Measurements from ENCODE around the gene DEFB112. TPM values are rescaled to one million over a fixed set of nuclear protein-coding genes. Genes with fewer than 3 reads are reported as not detected.

The DEFB112 gene
- total RNA-seq, 5 donors from 2014 or later (not counting 1 experiment from before 2014, with no cell fraction given): not detected

GRCh38 chr6:50007819-50008218 is 41.9 kb downstream of the DEFB112 start:
- Mint-ChIP-seq H3K27me3 (no peaks in the 10 kb centered on the region), H3K4me1 (no peaks in the 10 kb centered on the region), H3K36me3 (no peaks in the 10 kb centered on the region), H3K9me3 (peaks cover 6 to 9% (median 8%) of the 10 kb centered on the region in 3 donors), H3K4me3 (no peak overlapping the region), H3K27ac (no peak overlapping the region)
- CTCF ChIA-PET: no interaction called here
- no peaks in the 10 kb centered on the region for H3K27me3 ChIP-seq (replicated peaks in 1 of 2; ENCODE audit: control insufficient read depth in 2 of 2, extremely low read depth in 1 of 2, insufficient read depth in 2 of 2, low read length in 1 of 2)
- no peak for ATAC-seq (replicated peaks in 1 of 4)
- H3K9me3 ChIP-seq: no peaks in the 10 kb centered on the region
- H3K27ac ChIP-seq (ENCODE audit: low read length): no peak overlapping the region
- DNase-seq: no peak
- 78% methylated on average over 1 of the region's 3 CpGs for WGBS (ENCODE audit: insufficient coverage)
- POLR2A ChIA-PET: no interaction called here
- no peaks in the 10 kb centered on the region for H3K4me1 ChIP-seq (ENCODE audit: control insufficient read depth in 1 of 2, extremely low read depth in 1 of 2, insufficient read depth in 2 of 2, low read length in 2 of 2)
- H3K36me3 ChIP-seq (ENCODE audit: control insufficient read depth in 2 of 2, extremely low read depth in 1 of 2, insufficient read depth in 1 of 2, low read length in 1 of 2): no peaks in the 10 kb centered on the region
- H3K4me3 ChIP-seq (ENCODE audit: control insufficient read depth in 1 of 2, extremely low read depth in 1 of 2, low read length in 1 of 2): no peak overlapping the region

GRCh38 chr6:50003139-50003538 is 46.6 kb downstream of the DEFB112 start:
- CTCF ChIA-PET: no interaction called here
- Histone ChIP-seq H3K4me1 (ENCODE audit: control insufficient read depth in 1 of 2, extremely low read depth in 1 of 2, insufficient read depth in 2 of 2, low read length in 2 of 2) (no peaks in the 10 kb centered on the region), H3K27me3 (replicated peaks in 1 of 2; ENCODE audit: control insufficient read depth in 2 of 2, extremely low read depth in 1 of 2, insufficient read depth in 2 of 2, low read length in 1 of 2) (no peaks in the 10 kb centered on the region), H3K4me3 (ENCODE audit: control insufficient read depth in 1 of 2, extremely low read depth in 1 of 2, low read length in 1 of 2) (no peak overlapping the region), H3K36me3 (ENCODE audit: control insufficient read depth in 2 of 2, extremely low read depth in 1 of 2, insufficient read depth in 1 of 2, low read length in 1 of 2) (no peaks in the 10 kb centered on the region), H3K27ac (ENCODE audit: low read length) (no peak overlapping the region), H3K9me3 (no peaks in the 10 kb centered on the region)
- Mint-ChIP-seq H3K27ac (no peak overlapping the region), H3K27me3 (no peaks in the 10 kb centered on the region), H3K36me3 (no peaks in the 10 kb centered on the region), H3K9me3 (peaks cover 3 to 14% (median 13%) of the 10 kb centered on the region in 3 donors), H3K4me1 (no peaks in the 10 kb centered on the region), H3K4me3 (no peak overlapping the region)
- DNase-seq: no peak
- ATAC-seq (replicated peaks in 1 of 4): no peak
- POLR2A ChIA-PET: no interaction called here
- no CpG with 5 or more reads among the region's 3 CpGs for WGBS (ENCODE audit: insufficient coverage)

GRCh38 chr6:49995278-49995677 is 54.5 kb downstream of the DEFB112 start:
- H3K27ac ChIP-seq (ENCODE audit: low read length): no peak overlapping the region
- H3K27ac Mint-ChIP-seq: no peak overlapping the region
- DNase-seq (no peak), ATAC-seq (replicated peaks in 1 of 4) (no peak)
- H3K4me3 ChIP-seq (ENCODE audit: control insufficient read depth in 1 of 2, extremely low read depth in 1 of 2, low read length in 1 of 2): no peak overlapping the region
- no peaks in the 10 kb centered on the region for H3K9me3 ChIP-seq
- no peak overlapping the region for H3K4me3 Mint-ChIP-seq
- ChIA-PET CTCF (no interaction called here), POLR2A (no interaction called here)
- no peaks in the 10 kb centered on the region for H3K36me3 ChIP-seq (ENCODE audit: control insufficient read depth in 2 of 2, extremely low read depth in 1 of 2, insufficient read depth in 1 of 2, low read length in 1 of 2)
- peaks cover 0 to 8% (median 4%) of the 10 kb centered on the region in 3 donors for H3K9me3 Mint-ChIP-seq
- no peaks in the 10 kb centered on the region for H3K27me3 Mint-ChIP-seq
- H3K36me3 Mint-ChIP-seq: no peaks in the 10 kb centered on the region
- H3K4me1 ChIP-seq (ENCODE audit: control insufficient read depth in 1 of 2, extremely low read depth in 1 of 2, insufficient read depth in 2 of 2, low read length in 2 of 2): no peaks in the 10 kb centered on the region
- H3K27me3 ChIP-seq (replicated peaks in 1 of 2; ENCODE audit: control insufficient read depth in 2 of 2, extremely low read depth in 1 of 2, insufficient read depth in 2 of 2, low read length in 1 of 2): no peaks in the 10 kb centered on the region
- no peaks in the 10 kb centered on the region for H3K4me1 Mint-ChIP-seq

Other genes with a start within 250 kb of the DEFB112 start
- gene CRISP1, start 183.4 kb downstream of the DEFB112 start, total RNA-seq: not detected
- gene DEFB114, start 85.8 kb downstream of the DEFB112 start, total RNA-seq: not detected
- gene DEFB113, start 80.3 kb downstream of the DEFB112 start, total RNA-seq: not detected
- gene DEFB110, start 27.9 kb downstream of the DEFB112 start, total RNA-seq: not detected